AG20443 (cell line): ENCODE data around the gene TKFC.

Experiments
- DNase-seq: peaks from one replicate; pipeline ENCODE4 v3.0.0; 2012; ENCODE audit warnings: low spot score, mixed read lengths

Gene TKFC

GRCh38 chr11:61345954-61346843 lies 13.2 kb downstream of the TKFC start:
- no peak for DNase-seq

- DNase-seq, result no peak
These were observed 15.0 kb downstream of the TKFC start for GRCh38 chr11:61347916-61348461.

GRCh38 chr11:61349189-61349751 lies 16.2 kb downstream of the TKFC start:
- DNase-seq, result no peak

- no peak for DNase-seq
These were observed 16.9 kb downstream of the TKFC start for GRCh38 chr11:61349916-61350315.

- no peak for DNase-seq
These were observed 17.3 kb downstream of the TKFC start for GRCh38 chr11:61350336-61350735.

GRCh38 chr11:61350803-61351202 lies 17.8 kb downstream of the TKFC start:
- DNase-seq, result no peak

- DNase-seq, result no peak
These were observed 19.0 kb downstream of the TKFC start for GRCh38 chr11:61352038-61352437.

GRCh38 chr11:61353131-61354067 lies 20.4 kb downstream of the TKFC start:
- no peak for DNase-seq

GRCh38 chr11:61354208-61354607 lies 21.2 kb downstream of the TKFC start:
- DNase-seq, result no peak

GRCh38 chr11:61356706-61357105 lies 23.7 kb downstream of the TKFC start:
- DNase-seq, result no peak

- DNase-seq, result no peak
These were observed 24.3 kb downstream of the TKFC start for GRCh38 chr11:61357233-61357893.

GRCh38 chr11:61357894-61358239 lies 24.8 kb downstream of the TKFC start:
- no peak for DNase-seq

- no peak for DNase-seq
These were observed 25.5 kb downstream of the TKFC start for GRCh38 chr11:61358566-61358965.

- no peak for DNase-seq
These were observed 26.5 kb downstream of the TKFC start for GRCh38 chr11:61359516-61359915.

GRCh38 chr11:61361237-61361740 lies 28.3 kb downstream of the TKFC start:
- DNase-seq, result no peak

GRCh38 chr11:61361741-61362541 lies 28.9 kb downstream of the TKFC start, which contains the start of the genes CYB561A3 and TMEM138:
Gene CYB561A3, minus strand, starts transcription at chr11:61361882. Its CDS starts 5,169 bp downstream, at chr11:61356713.
Gene TMEM138, plus strand, starts transcription at chr11:61362374. Its CDS starts 2,017 bp downstream, at chr11:61364391.
- DNase-seq, result peak; percentile 96

- peak; percentile 64 for DNase-seq
These were observed 29.5 kb downstream of the TKFC start for GRCh38 chr11:61362542-61362875.

GRCh38 chr11:61364012-61364675 lies 31.1 kb downstream of the TKFC start:
- DNase-seq, result no peak

- DNase-seq, result no peak
These were observed 34.4 kb downstream of the TKFC start for GRCh38 chr11:61367406-61367805.

GRCh38 chr11:61368646-61369045 lies 35.6 kb downstream of the TKFC start:
- peak; percentile 1 for DNase-seq
